Renal pelvis (tissue), 4 donors: ENCODE data around the gene MAP7. TPM values are rescaled to one million over a fixed set of nuclear protein-coding genes. Genes with fewer than 3 reads are reported as not detected.
"Not testable (repeated sequence)": the region's sequence is repeated elsewhere in the genome, so short reads cannot be mapped to it uniquely, and the experiment has no call there.

Source experiments
- DNase-seq: peaks from one replicate; pipeline ENCODE4 v3.0.0-alpha.2; 2013
- polyA plus RNA-seq, 3 donors: library from polyadenylated mRNA; unstranded; fragments of 120-200 nt; gene quantifications; one replicate each; pipeline ENCODE4 v1.2.1, GENCODE V29; 2013; ENCODE audit not compliant: insufficient read length in 3 of 3

Gene MAP7
- polyA plus RNA-seq, 3 donors: 33.9 to 41.5 (median 39.1) TPM

DNA sequence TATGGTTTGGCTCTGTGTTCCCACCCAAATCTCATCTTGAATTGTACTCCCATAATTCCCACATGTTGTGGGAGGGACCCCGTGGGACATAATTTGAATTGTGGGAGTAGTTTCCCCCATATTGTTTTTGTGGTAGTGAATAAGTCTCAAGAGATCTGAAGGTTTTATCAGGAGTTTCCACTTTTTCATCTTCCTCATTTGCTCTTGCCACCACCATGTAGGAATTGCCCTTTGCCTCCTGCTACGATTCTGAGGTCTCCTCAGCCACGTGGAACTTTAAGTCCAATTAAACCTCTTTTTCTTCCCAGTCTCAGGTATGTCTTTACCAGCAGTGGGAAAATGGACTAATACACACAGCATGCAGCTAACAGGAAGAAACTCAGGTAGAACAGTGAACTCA lies 151.8 kb downstream of the MAP7 start:
- DNase-seq: no peak

DNA sequence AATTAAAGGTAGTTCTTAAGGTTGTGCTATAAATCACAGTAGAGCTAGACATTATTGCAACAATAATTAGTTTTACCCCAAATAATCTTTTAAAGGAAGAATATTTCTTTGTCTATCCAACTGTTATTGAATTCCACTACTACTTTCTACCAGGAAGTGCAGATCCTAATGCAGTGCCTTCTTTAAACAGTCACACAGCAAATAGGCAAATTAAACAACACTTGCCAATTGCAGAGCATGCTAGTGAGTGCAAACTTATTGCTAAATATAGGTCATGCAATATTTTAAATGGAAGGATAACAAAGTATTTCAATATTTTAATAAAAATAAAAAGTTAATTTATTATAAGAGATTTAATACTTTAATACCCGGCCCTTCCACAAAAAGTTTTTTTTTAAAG lies 153.3 kb downstream of the MAP7 start:
- no peak for DNase-seq

DNA sequence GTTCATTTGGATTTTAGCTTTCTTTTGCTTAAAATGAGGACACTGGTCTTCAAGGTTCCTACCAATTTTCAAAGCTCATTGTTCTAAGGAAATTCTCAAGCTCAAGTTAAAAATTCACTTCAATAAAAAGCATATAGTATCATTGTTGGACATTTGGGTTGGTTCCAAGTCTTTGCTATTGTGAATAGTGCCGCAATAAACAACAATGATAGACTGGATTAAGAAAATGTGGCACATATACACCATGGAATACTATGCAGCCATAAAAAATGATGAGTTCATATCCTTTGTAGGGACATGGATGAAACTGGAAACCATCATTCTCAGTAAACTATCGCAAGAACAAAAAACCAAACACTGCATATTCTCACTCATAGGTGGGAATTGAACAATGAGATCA lies 159.3 kb downstream of the MAP7 start:
- not testable (repeated sequence) for DNase-seq

DNA sequence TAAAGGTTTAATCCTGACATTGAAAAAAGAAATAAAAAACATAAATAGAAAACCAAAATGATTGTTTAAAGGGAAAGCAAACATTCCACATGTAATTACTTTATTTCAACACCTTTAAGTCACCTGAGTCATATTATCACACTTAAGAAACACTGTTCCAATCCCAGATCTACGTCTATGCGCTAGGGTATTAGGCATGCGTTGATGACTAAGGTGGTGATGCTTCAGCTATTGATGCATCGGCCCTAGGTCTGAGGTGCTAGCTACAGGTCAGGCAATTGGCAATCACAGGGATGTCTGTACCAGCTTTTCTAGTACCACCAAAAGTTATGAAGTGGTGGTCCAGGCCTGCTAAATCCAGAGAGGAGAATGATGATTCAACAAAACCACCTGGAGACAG lies 162.9 kb downstream of the MAP7 start:
- no peak for DNase-seq

GRCh38 chr6:136383268-136383937 lies 166.8 kb downstream of the MAP7 start:
- DNase-seq: no peak

DNA sequence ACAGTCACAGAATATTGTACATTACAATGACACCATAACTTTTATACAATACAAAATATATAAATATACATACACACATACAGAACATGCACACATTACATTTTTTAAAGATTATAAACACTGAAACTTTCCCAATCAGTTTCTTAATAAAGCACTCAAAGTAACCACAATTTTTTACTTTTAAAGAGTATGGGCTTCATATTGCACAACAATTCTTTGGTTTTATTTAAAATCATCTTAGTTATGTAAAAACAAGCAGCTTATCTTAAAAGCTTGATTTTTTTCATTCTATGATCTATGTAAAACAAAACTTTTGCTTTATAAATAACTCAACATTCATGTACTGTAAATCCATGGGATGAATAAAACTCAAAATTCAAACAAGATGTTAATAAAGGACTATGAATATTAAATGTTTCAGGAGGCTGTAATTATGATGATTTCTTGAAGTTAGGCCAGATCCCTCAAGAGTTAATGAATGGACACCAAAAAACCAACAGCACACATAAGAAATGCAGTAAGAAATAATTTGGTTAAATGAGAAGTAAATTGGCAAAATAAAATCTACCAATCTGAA lies 167.5 kb downstream of the MAP7 start:
- no peak for DNase-seq

DNA sequence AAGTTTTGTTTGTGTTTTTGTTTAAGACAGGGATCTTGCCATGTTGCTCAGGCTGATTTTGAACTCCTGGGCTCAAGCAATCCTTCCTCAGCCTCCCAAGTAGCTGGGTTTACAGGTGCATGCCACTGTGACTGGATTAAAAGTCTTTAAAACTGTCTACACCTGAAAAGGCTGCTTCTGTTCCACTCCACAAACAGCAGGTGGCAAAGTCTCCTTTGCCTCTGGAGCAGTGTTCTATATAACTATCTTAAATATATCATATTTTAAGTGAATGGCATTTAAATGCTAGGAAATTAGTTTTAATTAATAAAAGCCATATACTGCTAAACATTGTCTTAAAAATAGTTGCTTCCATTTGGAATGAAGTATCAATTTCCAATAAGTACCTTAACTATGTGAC lies 171.3 kb downstream of the MAP7 start:
- no peak for DNase-seq

- DNase-seq: not testable (repeated sequence)
Measured at GRCh38 chr6:136375836-136376235, 174.4 kb downstream of the MAP7 start.

- DNase-seq: no peak
Measured at GRCh38 chr6:136371959-136372358, 178.3 kb downstream of the MAP7 start.

- peak; percentile 31 for DNase-seq
Measured at GRCh38 chr6:136370988-136371728, 179.1 kb downstream of the MAP7 start.

DNA sequence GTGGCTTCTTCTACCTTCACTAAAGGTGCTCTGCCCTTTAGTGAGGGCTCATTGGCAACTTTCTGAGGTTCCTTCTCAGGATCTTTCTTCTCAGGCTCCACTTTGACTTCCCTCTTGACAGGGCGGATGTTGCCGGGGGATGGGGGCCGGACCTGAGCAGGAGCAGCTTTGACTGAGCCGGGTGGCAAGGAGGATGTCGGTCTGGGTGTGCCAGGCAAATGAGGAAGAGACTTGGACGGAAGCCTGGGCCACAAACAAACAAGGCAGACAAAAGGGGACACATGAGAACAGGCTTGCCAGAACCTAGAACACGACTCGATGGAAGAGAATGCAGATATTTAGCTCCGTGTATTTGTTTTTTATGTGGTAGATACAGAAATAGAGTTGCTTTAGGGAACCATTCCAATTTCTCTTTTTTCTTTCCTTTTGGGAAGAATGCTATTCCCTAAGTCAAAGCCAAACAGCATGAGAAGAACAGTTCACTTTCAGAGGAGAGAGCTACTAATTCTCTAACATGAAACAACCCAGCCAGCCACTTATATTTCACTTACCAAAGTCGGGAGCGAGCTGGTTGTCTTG lies 184.4 kb downstream of the MAP7 start:
- no peak for DNase-seq

- DNase-seq: no peak
Measured at GRCh38 chr6:136362421-136363356, 187.5 kb downstream of the MAP7 start.

GRCh38 chr6:136361787-136362186 lies 188.4 kb downstream of the MAP7 start:
- no peak for DNase-seq

DNA sequence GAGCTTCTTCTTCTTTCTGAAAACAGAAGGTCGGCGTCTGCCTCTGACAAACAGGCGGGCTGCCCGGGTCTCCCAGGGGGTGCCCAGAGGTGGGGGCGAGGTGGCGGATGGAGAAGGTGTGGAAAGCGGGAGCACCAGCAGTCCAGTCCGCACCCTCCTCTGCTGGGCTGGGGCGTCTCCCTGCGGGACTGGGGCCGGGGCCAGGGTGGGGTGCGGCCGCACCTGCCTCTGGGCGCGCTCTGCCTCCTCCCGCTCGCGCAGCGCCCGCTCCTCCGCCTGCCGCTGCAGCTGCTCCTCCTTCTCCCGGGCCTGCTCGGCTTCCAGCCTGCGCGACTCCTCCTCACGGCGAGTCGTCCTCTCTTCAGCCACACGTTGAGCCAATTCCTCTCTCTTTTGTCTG lies 189.4 kb downstream of the MAP7 start:
- DNase-seq: no peak

GRCh38 chr6:136359851-136360250 lies 190.4 kb downstream of the MAP7 start:
- DNase-seq: no peak

DNA sequence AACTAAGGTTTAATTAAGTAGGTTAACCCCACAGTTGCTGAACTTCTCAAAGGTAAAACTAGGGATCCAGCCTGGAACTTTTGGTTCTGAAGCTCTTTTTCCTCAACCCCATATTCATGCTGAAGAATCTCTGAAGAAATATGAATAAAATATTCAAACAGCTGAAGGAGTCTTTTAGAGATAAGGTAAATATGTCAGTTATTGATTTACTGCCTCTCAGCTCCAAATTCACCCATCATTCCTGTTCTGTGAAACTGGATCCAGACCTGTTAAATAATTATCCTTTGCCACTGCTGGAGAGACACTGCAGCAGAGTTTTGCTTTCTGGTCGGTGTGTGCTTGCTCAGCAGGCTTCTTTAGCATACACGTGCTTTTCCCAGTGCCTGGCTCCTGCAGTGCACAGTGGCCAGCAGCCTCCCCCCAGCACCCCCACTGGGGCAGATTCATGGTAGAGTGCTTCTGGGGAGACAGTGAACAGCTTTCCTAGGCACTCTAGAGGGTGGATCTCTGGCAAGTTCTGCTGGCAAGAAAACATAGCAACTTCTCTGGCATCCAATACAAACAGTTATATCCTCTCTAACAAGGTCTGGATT lies 198.6 kb downstream of the MAP7 start:
- no peak for DNase-seq

DNA sequence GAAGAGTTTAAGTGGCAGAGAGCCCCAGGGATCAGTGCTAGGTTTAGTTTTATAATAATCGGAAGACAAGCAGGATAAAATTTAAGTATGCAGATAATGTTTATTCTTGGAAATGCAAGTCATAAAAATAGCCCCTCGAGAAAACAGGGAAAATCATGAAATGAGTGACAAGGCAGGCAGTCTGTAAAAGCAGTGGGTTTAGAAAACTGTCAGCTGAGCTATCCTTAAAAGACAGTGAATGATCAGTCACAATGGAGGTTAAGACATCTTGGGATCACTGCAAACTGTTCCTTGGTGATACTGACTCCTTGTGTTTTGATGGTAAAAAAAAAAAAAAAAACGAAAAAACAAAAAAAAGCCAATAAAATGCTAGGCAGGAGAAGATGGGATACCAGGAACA lies 199.3 kb downstream of the MAP7 start:
- no peak for DNase-seq

- no peak for DNase-seq
Measured at GRCh38 chr6:136347847-136348246, 202.4 kb downstream of the MAP7 start.

DNA sequence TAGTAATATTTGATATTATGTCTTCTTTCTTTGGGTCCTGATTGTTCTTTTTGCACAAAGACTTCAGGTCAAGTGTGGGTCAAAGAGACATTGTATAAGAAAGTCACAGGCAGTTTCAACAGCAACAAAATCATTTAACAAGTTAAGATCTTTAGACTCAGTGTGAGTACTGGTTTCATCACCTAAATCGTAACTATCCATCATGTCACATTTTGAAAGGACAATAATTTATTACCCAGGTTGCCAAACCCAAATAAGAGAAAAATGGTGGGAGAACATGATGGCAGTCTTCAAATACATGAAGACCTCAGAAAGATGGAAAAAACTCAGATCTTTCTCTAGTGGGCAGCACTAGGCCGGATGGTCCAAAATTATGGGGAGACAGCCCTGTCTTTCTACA lies 205.1 kb downstream of the MAP7 start:
- no peak for DNase-seq

DNA sequence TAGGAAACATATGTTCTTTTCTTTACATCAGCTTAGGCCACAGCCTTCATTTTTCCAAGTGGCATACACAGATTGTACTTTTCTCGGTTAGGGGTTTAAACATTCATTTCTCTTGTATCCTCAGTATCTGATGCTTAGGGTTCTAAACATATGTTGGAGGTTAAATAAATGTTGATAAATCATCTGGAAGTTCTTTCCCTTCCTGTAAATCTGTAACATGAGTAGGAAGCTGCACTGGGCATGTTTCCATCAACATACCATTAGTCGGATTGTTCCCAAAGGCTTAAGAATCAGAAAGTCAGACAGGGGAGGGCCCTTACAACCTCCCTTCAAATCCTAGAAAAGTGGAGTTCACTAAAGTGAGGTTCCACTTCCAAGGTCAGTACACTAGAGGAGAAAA lies 205.8 kb downstream of the MAP7 start:
- DNase-seq: peak; percentile 54

DNA sequence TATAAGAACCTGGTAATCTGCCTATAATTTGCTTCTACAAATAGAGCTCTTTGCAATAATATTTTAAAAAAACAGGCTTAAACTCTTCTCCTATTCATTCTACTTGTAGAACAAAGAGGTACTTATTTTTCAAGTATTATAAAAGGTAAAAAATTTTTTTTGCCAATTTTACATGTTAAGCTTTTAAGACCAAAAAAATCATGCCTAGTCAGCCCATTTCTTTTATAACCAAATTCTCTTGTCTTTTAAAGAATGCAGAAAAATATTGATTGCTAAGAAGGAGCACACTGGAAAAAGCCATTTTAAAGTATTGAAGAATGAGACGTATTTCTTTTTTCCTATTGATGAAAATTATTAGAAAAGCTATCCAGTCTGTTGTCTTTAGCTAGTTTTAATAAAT lies 206.5 kb downstream of the MAP7 start:
- no peak for DNase-seq
